ENCODE results near the gene TSSK3. TPM values are rescaled to one million over a fixed set of nuclear protein-coding genes. Genes with fewer than 3 reads are reported as not detected.

TSSK3 gene
- total RNA-seq, 1 experiment from 2014 or later = 3.9 TPM

DNA sequence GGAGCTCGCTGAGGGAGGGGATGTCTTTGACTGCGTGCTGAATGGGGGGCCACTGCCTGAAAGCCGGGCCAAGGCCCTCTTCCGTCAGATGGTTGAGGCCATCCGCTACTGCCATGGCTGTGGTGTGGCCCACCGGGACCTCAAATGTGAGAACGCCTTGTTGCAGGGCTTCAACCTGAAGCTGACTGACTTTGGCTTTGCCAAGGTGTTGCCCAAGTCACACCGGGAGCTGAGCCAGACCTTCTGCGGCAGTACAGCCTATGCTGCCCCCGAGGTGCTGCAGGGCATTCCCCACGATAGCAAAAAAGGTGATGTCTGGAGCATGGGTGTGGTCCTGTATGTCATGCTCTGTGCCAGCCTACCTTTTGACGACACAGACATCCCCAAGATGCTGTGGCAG lies 1.4 kb downstream of the TSSK3 start:
- no TSS peak for BruUV-seq (replicated peaks)
- Histone ChIP-seq H3K36me3 (ENCODE audit: low read depth) (peaks cover 18% of the 10 kb centered on the region; the same call in 1 of the 2 replicates), H3K27me3 (ENCODE audit: insufficient read depth, low read depth) (no peaks in the 10 kb centered on the region), H3F3A (ENCODE audit: insufficient read depth, low read depth) (peaks cover 29% of the 10 kb centered on the region; the same call in 1 of the 2 replicates), H3K4me3 (no peak overlapping the region), H3K9me3 (ENCODE audit: insufficient read depth, low read depth) (no peaks in the 10 kb centered on the region), H2AFZ (no peak overlapping the region), H3K9me2 (ENCODE audit: insufficient read depth) (no peaks in the 10 kb centered on the region), H3K4me2 (no peak overlapping the region), H4K20me1 (ENCODE audit: insufficient read depth) (no peaks in the 10 kb centered on the region), H3K27ac (no peak overlapping the region), H3K79me2 (ENCODE audit: low read depth) (no peaks in the 10 kb centered on the region), H3K4me1 (replicated peaks; ENCODE audit: insufficient read depth) (no peaks in the 10 kb centered on the region)
- ChIA-PET POLR2A (ENCODE audit: unreplicated experiment) (no interaction called here), CTCF (interaction anchor here (0.5 kb wide), 1 partner anchor 126 kb away, joined by 5 read pairs; no protein-coding TSS in a partner anchor)
- intact Hi-C loops (cut with micrococcal nuclease; ENCODE audit: unreplicated experiment) = loop anchor here (2.0 kb wide), 1 partner anchor 147 kb away; no protein-coding TSS in a partner anchor
- TF ChIP-seq, protein P1, sequence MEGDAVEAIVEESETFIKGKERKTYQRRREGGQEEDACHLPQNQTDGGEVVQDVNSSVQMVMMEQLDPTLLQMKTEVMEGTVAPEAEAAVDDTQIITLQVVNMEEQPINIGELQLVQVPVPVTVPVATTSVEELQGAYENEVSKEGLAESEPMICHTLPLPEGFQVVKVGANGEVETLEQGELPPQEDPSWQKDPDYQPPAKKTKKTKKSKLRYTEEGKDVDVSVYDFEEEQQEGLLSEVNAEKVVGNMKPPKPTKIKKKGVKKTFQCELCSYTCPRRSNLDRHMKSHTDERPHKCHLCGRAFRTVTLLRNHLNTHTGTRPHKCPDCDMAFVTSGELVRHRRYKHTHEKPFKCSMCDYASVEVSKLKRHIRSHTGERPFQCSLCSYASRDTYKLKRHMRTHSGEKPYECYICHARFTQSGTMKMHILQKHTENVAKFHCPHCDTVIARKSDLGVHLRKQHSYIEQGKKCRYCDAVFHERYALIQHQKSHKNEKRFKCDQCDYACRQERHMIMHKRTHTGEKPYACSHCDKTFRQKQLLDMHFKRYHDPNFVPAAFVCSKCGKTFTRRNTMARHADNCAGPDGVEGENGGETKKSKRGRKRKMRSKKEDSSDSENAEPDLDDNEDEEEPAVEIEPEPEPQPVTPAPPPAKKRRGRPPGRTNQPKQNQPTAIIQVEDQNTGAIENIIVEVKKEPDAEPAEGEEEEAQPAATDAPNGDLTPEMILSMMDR (conservative IDR thresholded peaks at IDR 0.05) = no peak
- no peak for TF ChIP-seq EZH2 (IDR thresholded peaks at IDR 0.05; ENCODE audit: low read depth)
- no peak for DNase-seq

DNA sequence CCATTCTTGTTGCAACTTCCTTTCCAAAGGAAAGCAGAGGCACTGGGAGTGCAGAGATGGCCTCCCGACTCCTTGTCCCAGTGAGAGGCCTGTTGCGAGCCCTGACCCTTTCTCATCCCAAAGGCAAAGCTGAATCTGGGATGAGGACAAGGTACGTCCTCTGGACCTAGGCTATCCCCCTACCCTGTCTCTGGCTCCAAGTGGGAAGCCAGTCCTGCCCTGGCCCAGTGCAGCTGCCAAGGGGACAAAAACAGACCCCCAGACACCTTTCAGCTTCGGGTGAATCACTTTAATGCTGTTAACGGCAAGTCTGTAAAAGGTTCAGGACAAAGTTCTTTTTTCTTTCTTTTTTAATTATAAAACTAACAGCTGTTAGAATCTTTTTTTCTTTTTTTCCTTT lies 2.5 kb downstream of the TSSK3 start:
- Histone ChIP-seq H2AFZ (no peak overlapping the region), H3K36me3 (ENCODE audit: low read depth) (peaks cover 18% of the 10 kb centered on the region; the same call in 1 of the 2 replicates), H3K27ac (no peak overlapping the region), H3K4me1 (replicated peaks; ENCODE audit: insufficient read depth) (no peaks in the 10 kb centered on the region), H3K79me2 (ENCODE audit: low read depth) (no peaks in the 10 kb centered on the region), H3K4me2 (no peak overlapping the region), H3K9me2 (ENCODE audit: insufficient read depth) (no peaks in the 10 kb centered on the region), H4K20me1 (ENCODE audit: insufficient read depth) (no peaks in the 10 kb centered on the region; the same call in 1 of the 2 replicates), H3K27me3 (ENCODE audit: insufficient read depth, low read depth) (no peaks in the 10 kb centered on the region), H3K4me3 (no peak overlapping the region), H3F3A (ENCODE audit: insufficient read depth, low read depth) (peaks cover 25% of the 10 kb centered on the region; the same call in 1 of the 2 replicates), H3K9me3 (ENCODE audit: insufficient read depth, low read depth) (no peaks in the 10 kb centered on the region)
- DNase-seq = no peak
- ChIA-PET CTCF (no interaction called here), POLR2A (ENCODE audit: unreplicated experiment) (interaction anchor here (0.8 kb wide), 1 partner anchor 167 kb away, joined by 5 read pairs; no protein-coding TSS in a partner anchor)
- no peak for TF ChIP-seq EZH2 (IDR thresholded peaks at IDR 0.05; ENCODE audit: low read depth)
- TF ChIP-seq, protein P1 (conservative IDR thresholded peaks at IDR 0.05) = no peak
- BruUV-seq (replicated peaks) = no TSS peak
- intact Hi-C loops (cut with micrococcal nuclease; ENCODE audit: unreplicated experiment) = no loop called here

DNA sequence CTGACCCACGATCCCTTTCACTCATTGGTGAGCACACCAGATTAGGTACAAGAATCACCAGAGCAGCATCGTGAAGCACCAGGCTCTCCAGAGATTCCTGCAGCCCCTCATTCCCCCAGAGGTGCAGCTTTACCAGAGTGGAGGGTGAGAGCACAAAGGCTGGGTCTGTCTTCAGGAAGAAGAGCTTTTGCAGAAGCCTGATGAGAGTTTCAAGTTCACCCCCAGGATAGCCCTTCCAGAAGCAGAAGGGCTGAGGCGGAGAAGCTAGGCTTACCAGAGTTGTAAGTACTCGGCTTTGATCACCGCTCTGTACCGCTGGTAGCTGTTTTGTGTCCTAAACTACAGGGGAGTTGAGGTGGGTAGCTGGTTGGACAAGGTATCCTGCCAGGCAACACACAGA lies 3.1 kb downstream of the TSSK3 start:
- peaks cover 18% of the 10 kb centered on the region; the same call in 1 of the 2 replicates for H3K36me3 ChIP-seq (ENCODE audit: low read depth)
- no TSS peak for BruUV-seq (replicated peaks)
- CTCF ChIA-PET = no interaction called here

More for the DNA sequence above, 3.1 kb downstream of the TSSK3 start:
- intact Hi-C loops (cut with micrococcal nuclease; ENCODE audit: unreplicated experiment) = no loop called here
- TF ChIP-seq EZH2 (IDR thresholded peaks at IDR 0.05; ENCODE audit: low read depth) = no peak
- TF ChIP-seq, protein P1 (conservative IDR thresholded peaks at IDR 0.05) = no peak
- Histone ChIP-seq H3K79me2 (ENCODE audit: low read depth) (no peaks in the 10 kb centered on the region), H2AFZ (no peak overlapping the region), H3K9me3 (ENCODE audit: insufficient read depth, low read depth) (no peaks in the 10 kb centered on the region), H3K27ac (no peak overlapping the region), H3F3A (ENCODE audit: insufficient read depth, low read depth) (peaks cover 21% of the 10 kb centered on the region; the same call in 1 of the 2 replicates), H3K9me2 (ENCODE audit: insufficient read depth) (no peaks in the 10 kb centered on the region), H4K20me1 (ENCODE audit: insufficient read depth) (no peaks in the 10 kb centered on the region; the same call in 1 of the 2 replicates), H3K4me1 (replicated peaks; ENCODE audit: insufficient read depth) (no peaks in the 10 kb centered on the region), H3K4me3 (no peak overlapping the region), H3K27me3 (ENCODE audit: insufficient read depth, low read depth) (no peaks in the 10 kb centered on the region), H3K4me2 (no peak overlapping the region)
- DNase-seq = no peak
- POLR2A ChIA-PET (ENCODE audit: unreplicated experiment) = interaction anchor here (0.8 kb wide), 1 partner anchor 168 kb away, joined by 5 read pairs; no protein-coding TSS in a partner anchor
